Measurements from ENCODE around the gene PBX2. TPM values are rescaled to one million over a fixed set of nuclear protein-coding genes. Genes with fewer than 3 reads are reported as not detected.
A peak's percentile ranks its signal among the peaks of the same experiment; 100 is the strongest.

The PBX2 gene
- total RNA-seq, 4 donors from 2014 or later: 55.0 to 75.0 (median 61.9) TPM

DNA sequence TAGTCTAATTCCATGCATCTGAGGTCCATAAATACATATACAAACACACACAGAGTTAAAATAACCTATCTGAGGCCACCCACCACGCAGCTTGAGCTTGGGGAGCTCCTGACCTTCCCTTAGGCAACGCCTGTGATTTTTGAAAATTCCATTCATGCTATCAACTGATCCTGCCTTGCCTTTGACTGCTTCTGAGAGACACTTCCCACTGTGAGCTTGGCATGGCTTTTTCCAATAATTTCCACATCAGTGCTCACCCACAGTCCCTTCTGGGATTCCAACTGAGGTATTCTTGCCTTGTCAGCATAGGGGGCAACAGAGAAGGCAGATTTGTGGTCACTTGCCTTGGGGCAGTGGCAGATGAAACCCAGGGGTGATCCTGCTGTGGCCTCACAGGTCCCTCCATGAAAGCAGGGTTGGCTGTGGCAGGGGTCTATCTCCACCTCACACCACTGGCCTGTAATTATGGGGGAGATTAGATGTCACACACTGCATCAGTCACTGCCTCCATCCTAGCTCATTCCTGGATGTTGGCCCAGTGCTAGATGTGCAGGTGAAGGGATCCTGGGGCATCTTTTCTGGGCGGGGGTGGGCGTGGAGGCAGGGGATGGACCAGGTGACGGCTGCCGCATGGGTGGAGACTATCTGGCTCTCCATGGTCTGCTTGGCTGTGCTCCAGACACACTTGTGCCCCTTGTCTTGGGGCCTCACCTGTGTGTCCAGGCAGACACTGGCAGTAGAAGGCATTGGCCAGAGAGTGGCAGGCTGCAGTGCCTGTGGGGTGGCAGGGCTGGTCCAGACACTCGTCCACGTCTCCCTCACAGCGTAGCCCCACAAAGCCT lies 13.6 kb upstream of the PBX2 start:
- Histone ChIP-seq H3K36me3 (no peaks in the 10 kb centered on the region), H3K4me3 (no peak overlapping the region), H3K27ac (peak overlapping the region in 2 of 4 donors; percentile 54 to 59), H3K4me1 (no peaks in the 10 kb centered on the region), H3K27me3 (no peaks in the 10 kb centered on the region), H3K9me3 (no peaks in the 10 kb centered on the region)
- 71 to 76% methylated on average over 5 to 9 of the region's 9 CpGs for WGBS, 2 donors
- TF ChIP-seq EP300 (IDR thresholded peaks at IDR 0.05) (peak in 1 of 2 donors; percentile 29), POLR2A (IDR thresholded peaks at IDR 0.05) (no peak)
- DNase-seq (ENCODE audit: low spot score in 2 of 2): no peak

DNA sequence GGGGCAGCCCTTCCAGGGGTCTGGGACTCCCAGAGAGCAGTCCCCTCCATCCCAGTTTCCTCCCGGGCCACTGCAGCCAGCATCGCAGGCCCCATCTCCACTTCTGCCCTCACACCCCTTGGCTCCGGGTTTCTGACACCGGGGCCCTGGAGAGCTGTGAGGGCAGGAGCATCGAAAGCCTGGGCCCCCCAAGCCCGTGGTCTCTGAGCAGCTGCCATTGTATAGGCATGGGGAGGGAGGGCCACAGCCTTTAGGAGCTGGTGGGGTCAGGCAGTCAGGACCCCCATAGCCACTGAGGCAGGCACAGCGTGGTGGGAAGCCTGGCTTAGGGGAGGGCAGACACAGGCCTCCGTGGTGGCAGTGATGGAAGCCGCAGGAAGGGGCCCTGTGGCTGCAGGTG lies 12.2 kb upstream of the PBX2 start:
- H3K9me3 ChIP-seq: no peaks in the 10 kb centered on the region
- H3K27ac ChIP-seq: peak overlapping the region in 2 of 4 donors; percentile 48 to 55
- H3K4me3 ChIP-seq: no peak overlapping the region
- no peaks in the 10 kb centered on the region for H3K36me3 ChIP-seq
- DNase-seq (ENCODE audit: low spot score in 2 of 2): no peak
- TF ChIP-seq EP300 (IDR thresholded peaks at IDR 0.05) (no peak), POLR2A (IDR thresholded peaks at IDR 0.05) (no peak)
- TF ChIP-seq, protein P1, sequence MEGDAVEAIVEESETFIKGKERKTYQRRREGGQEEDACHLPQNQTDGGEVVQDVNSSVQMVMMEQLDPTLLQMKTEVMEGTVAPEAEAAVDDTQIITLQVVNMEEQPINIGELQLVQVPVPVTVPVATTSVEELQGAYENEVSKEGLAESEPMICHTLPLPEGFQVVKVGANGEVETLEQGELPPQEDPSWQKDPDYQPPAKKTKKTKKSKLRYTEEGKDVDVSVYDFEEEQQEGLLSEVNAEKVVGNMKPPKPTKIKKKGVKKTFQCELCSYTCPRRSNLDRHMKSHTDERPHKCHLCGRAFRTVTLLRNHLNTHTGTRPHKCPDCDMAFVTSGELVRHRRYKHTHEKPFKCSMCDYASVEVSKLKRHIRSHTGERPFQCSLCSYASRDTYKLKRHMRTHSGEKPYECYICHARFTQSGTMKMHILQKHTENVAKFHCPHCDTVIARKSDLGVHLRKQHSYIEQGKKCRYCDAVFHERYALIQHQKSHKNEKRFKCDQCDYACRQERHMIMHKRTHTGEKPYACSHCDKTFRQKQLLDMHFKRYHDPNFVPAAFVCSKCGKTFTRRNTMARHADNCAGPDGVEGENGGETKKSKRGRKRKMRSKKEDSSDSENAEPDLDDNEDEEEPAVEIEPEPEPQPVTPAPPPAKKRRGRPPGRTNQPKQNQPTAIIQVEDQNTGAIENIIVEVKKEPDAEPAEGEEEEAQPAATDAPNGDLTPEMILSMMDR (IDR thresholded peaks at IDR 0.05): no peak
- 70 to 74% methylated on average over 9 of the region's 9 CpGs for WGBS, 2 donors
- H3K27me3 ChIP-seq: no peaks in the 10 kb centered on the region
- H3K4me1 ChIP-seq: peaks cover 0 to 6% (median 5%) of the 10 kb centered on the region in 4 donors

DNA sequence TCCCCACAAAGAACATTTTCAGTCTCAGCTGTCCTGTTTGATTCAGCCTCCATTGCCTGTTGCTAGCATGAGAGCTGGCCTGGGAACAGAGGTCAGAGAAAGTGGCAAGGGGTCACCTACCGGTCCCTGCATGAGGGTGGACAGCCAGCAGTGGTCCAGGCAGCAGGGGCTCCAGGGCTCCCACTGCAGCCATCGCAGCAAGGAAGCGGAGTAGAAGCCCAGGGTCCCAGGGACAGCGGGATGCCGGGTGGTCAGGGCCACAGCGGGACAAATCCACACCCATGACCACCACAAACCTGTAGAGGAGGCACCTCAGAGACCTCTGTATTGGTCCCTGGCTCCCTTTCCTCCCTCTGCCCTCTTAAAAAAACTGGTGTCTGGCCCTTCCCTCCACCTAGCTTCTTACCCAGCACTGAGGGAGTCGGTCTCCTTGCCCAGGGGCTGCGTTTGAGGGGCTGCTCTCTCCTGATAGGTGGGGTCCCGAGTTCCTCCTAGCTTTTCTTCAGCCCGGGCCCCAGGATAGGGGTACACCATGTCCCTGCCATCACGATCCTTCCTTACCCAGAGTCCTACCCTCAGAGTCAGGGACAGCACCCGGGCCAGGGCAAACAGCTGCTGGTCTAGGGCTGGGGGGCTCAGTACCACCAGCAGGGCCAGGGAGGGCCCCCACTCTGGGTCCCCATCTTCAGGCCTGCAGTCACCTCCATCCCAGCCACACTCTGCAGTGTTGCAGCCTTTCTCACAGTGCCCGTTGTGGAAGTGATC lies 10.9 kb upstream of the PBX2 start:
- 88 to 89% methylated on average over 12 to 13 of the region's 13 CpGs for WGBS, 2 donors
- DNase-seq (ENCODE audit: low spot score in 2 of 2): no peak

DNA sequence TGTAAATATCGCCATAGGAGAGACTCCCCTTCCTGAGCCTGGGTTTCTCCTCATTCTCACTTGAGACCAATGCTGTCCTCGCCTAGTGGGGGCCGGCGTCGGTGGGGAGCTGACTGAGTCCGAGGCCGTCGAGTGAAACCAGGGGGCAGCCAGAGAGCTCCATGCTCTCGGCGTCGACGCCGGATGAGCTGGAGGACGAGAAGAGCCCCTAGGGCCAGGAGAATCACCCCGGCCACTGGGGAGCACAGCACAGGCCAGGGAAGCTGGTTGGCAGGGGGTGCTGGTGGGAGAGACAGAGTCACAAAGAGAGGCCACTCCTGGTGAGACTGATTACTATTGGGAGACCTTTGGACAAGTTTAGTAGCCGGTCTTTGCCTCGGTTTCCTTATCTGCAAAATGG lies 8.9 kb upstream of the PBX2 start:
- peaks cover 0 to 24% (median 22%) of the 10 kb centered on the region in 4 donors for H3K4me1 ChIP-seq
- H3K4me3 ChIP-seq: no peak overlapping the region
- DNase-seq (ENCODE audit: low spot score in 2 of 2): no peak
- TF ChIP-seq, protein P1 (IDR thresholded peaks at IDR 0.05): no peak
- TF ChIP-seq POLR2A (IDR thresholded peaks at IDR 0.05) (no peak), EP300 (IDR thresholded peaks at IDR 0.05) (no peak)
- H3K36me3 ChIP-seq: no peaks in the 10 kb centered on the region
- H3K27ac ChIP-seq: peak overlapping the region in 1 of 4 donors; percentile 100
- WGBS, 2 donors: 87 to 89% methylated on average over 17 of the region's 17 CpGs
- H3K27me3 ChIP-seq: no peaks in the 10 kb centered on the region
- H3K9me3 ChIP-seq: no peaks in the 10 kb centered on the region

More for the DNA sequence above, 10.9 kb upstream of the PBX2 start:
- no peak for TF ChIP-seq POLR2A (IDR thresholded peaks at IDR 0.05)
- TF ChIP-seq EP300 (IDR thresholded peaks at IDR 0.05): no peak
- TF ChIP-seq, protein P1 (IDR thresholded peaks at IDR 0.05): no peak
- Histone ChIP-seq H3K4me1 (peaks cover 0 to 11% (median 11%) of the 10 kb centered on the region in 4 donors), H3K4me3 (no peak overlapping the region), H3K27me3 (no peaks in the 10 kb centered on the region), H3K9me3 (no peaks in the 10 kb centered on the region), H3K36me3 (no peaks in the 10 kb centered on the region), H3K27ac (peak overlapping the region in 2 of 4 donors; percentile 42 to 48)

DNA sequence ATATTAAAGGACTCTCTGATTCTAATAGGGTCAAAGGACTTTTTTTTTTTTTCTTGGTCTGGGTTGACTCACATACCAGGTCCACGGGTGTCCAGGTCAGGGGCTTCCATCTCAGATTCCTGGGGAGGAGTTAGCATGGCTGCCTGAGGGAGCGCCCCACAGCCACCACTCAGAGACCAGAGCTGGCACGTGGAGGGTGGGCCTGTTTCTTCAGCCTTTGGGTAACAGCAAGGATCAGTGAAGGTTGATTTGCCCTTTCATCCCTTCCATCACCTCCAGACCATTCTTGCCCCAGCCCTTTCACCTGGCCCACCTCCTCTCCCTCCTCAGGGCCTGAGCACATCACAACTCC lies 8.3 kb upstream of the PBX2 start:
- Histone ChIP-seq H3K4me3 (no peak overlapping the region), H3K27ac (peak overlapping the region in 2 of 4 donors; percentile 99 to 100), H3K36me3 (no peaks in the 10 kb centered on the region), H3K9me3 (no peaks in the 10 kb centered on the region), H3K4me1 (peaks cover 0 to 30% (median 25%) of the 10 kb centered on the region in 4 donors), H3K27me3 (no peaks in the 10 kb centered on the region)
- 69 to 75% methylated on average over 3 of the region's 3 CpGs for WGBS, 2 donors
- no peak for TF ChIP-seq EP300 (IDR thresholded peaks at IDR 0.05)
- TF ChIP-seq, protein P1 (IDR thresholded peaks at IDR 0.05): no peak
- DNase-seq (ENCODE audit: low spot score in 2 of 2): no peak

Data from tibial nerve (tissue), 4 donors.